GM23338 (cell line): ENCODE measurements around the gene FAM133A. TPM values are rescaled to one million over a fixed set of nuclear protein-coding genes. Genes with fewer than 3 reads are reported as not detected.

Experiments used
- ATAC-seq: fragments of 200-7000 bp; cut with Tn5 transposase; 3 replicates; pipeline ENCODE4 v1.9.1; 2020
- DNase-seq: peaks from one replicate; pipeline ENCODE4 v3.0.0-alpha.2; 2015; ENCODE audit warnings: low spot score
- H2AFZ ChIP-seq: fragments of 200-600 bp; sonication (generic); 2 replicates; pipeline ENCODE4 v1.8.0; 2016; ENCODE audit warnings: antibody characterized with exemption, mild to moderate bottlenecking, moderate library complexity
- H3F3A ChIP-seq: fragments of 200-600 bp; sonication (generic); replicated peaks from 2 replicates; pipeline ENCODE4 v1.8.0; 2017; ENCODE audit warnings: antibody characterized with exemption, mixed run types, low read depth
- H3K27ac ChIP-seq: fragments of 200-600 bp; sonication (generic); 2 replicates; pipeline ENCODE4 v1.6.1; 2016; ENCODE audit warnings: low read depth
- H3K27me3 ChIP-seq: fragments of 200-600 bp; sonication (generic); 2 replicates; pipeline ENCODE4 v1.8.0; 2016; ENCODE audit warnings: mild to moderate bottlenecking, mixed run types, moderate library complexity; ENCODE audit not compliant: insufficient read depth
- H3K36me3 ChIP-seq: fragments of 200-600 bp; sonication (generic); 2 replicates; pipeline ENCODE4 v1.8.0; 2016; ENCODE audit warnings: mild to moderate bottlenecking; ENCODE audit not compliant: insufficient read depth
- H3K4me1 ChIP-seq: fragments of 200-600 bp; sonication (generic); 2 replicates; pipeline ENCODE4 v1.8.0; 2016; ENCODE audit warnings: mild to moderate bottlenecking, moderate library complexity; ENCODE audit not compliant: insufficient read depth
- H3K4me2 ChIP-seq: fragments of 200-600 bp; sonication (generic); 2 replicates; pipeline ENCODE4 v1.7.1; 2017; ENCODE audit warnings: mixed run types
- H3K4me3 ChIP-seq: fragments of 200-600 bp; sonication (generic); 2 replicates; pipeline ENCODE4 v1.6.1; 2016; ENCODE audit warnings: mixed run types
- H3K79me2 ChIP-seq: fragments of 200-600 bp; sonication (generic); replicated peaks from 2 replicates; pipeline ENCODE4 v1.8.0; 2017; ENCODE audit warnings: mild to moderate bottlenecking; ENCODE audit not compliant: insufficient read depth
- H3K9me2 ChIP-seq: fragments of 200-600 bp; sonication (generic); 2 replicates; pipeline ENCODE4 v1.8.0; 2017; ENCODE audit not compliant: insufficient read depth
- H4K20me1 ChIP-seq: fragments of 200-600 bp; sonication (generic); replicated peaks from 2 replicates; pipeline ENCODE4 v1.8.0; 2017; ENCODE audit warnings: mild to moderate bottlenecking; ENCODE audit not compliant: insufficient read depth
- H3K27ac Mint-ChIP-seq: 2 replicates; pipeline ENCODE4 v1.8.0; 2020; ENCODE audit warnings: inconsistent platforms, mild to moderate bottlenecking, moderate library complexity, mixed read lengths
- H3K27me3 Mint-ChIP-seq: 3 replicates; pipeline ENCODE4 v1.8.0; 2022; ENCODE audit warnings: low read depth, mild to moderate bottlenecking, moderate library complexity, mixed read lengths, inconsistent platforms; ENCODE audit not compliant: insufficient read depth, poor library complexity
- H3K36me3 Mint-ChIP-seq: 3 replicates; pipeline ENCODE4 v1.8.0; 2021; ENCODE audit warnings: low read depth, mild to moderate bottlenecking, inconsistent platforms, moderate library complexity, mixed read lengths
- H3K4me1 Mint-ChIP-seq: 3 replicates; pipeline ENCODE4 v1.8.0; 2020; ENCODE audit warnings: mild to moderate bottlenecking, inconsistent platforms, mixed read lengths
- H3K4me3 Mint-ChIP-seq: 3 replicates; pipeline ENCODE4 v1.8.0; 2021; ENCODE audit warnings: moderate library complexity, mild to moderate bottlenecking, inconsistent platforms, mixed read lengths
- H3K9me3 Mint-ChIP-seq: 3 replicates; pipeline ENCODE4 v1.8.0; 2020; ENCODE audit warnings: moderate library complexity, mild to moderate bottlenecking, inconsistent platforms, mixed read lengths
- CREB1 ChIP-seq: fragments of 250-450 bp; sonication (Bioruptor Pico); IDR thresholded peaks from 2 replicates; pipeline ENCODE4 v1.5.0; 2020; ENCODE audit warnings: low read depth, mild to moderate bottlenecking, moderate library complexity
- EZH2 ChIP-seq: fragments of 200-600 bp; sonication (generic); IDR thresholded peaks from one replicate; pipeline ENCODE4 v1.8.0; 2017; ENCODE audit warnings: antibody characterized with exemption, mild to moderate bottlenecking, low read depth; ENCODE audit not compliant: unreplicated experiment
- JUNB ChIP-seq: IDR thresholded peaks from one replicate; pipeline ENCODE4 v1.6.1; 2016; ENCODE audit warnings: antibody characterized with exemption; ENCODE audit not compliant: unreplicated experiment
- POLR2AphosphoS5 ChIP-seq: IDR thresholded peaks from 2 replicates; pipeline ENCODE4 v1.6.1; 2016; ENCODE audit warnings: antibody characterized with exemption, low read depth
- REST ChIP-seq: IDR thresholded peaks from one replicate; pipeline ENCODE4 v1.6.1; 2018; ENCODE audit warnings: antibody characterized with exemption; ENCODE audit not compliant: unreplicated experiment
- STAT1 ChIP-seq: IDR thresholded peaks from one replicate; pipeline ENCODE4 v1.6.1; 2016; ENCODE audit warnings: antibody characterized with exemption; ENCODE audit not compliant: unreplicated experiment
- ZNF114 ChIP-seq: fragments of 250-450 bp; sonication (Bioruptor Pico); IDR thresholded peaks from 2 replicates; pipeline ENCODE4 v1.5.0; 2020; ENCODE audit warnings: mild to moderate bottlenecking, moderate library complexity
- ZNF331 ChIP-seq: fragments of 250-450 bp; sonication (Bioruptor Pico); IDR thresholded peaks from 2 replicates; pipeline ENCODE4 v1.5.0; 2020; ENCODE audit warnings: low read depth, mild to moderate bottlenecking, moderate library complexity
- ZNF462 ChIP-seq: fragments of 250-450 bp; sonication (Bioruptor Pico); IDR thresholded peaks from 2 replicates; pipeline ENCODE4 v1.5.0; 2020; ENCODE audit warnings: mild to moderate bottlenecking, moderate library complexity
- polyA plus RNA-seq: library from polyadenylated mRNA; unstranded; fragments of >200 nt; fragmentation: Nextera tagmentation; extraction: Ambion mirVana; gene quantifications from 2 replicates; pipeline ENCODE4 v1.2.1, GENCODE V29; 2016
- total RNA-seq: library from RNA; depleted of rRNA; stranded (reverse); fragments of >200 nt; shearing (Covaris generic); gene quantifications from 2 replicates; pipeline ENCODE4 v1.2.3, GENCODE V29; 2014
- TF ChIP-seq, protein P1 (sequence below): IDR thresholded peaks from 2 replicates; pipeline ENCODE4 v1.6.1; 2016; ENCODE audit warnings: antibody characterized with exemption

FAM133A gene
- total and polyA plus RNA-seq, 2 experiments from 2014 or later: 1.1 to 1.2 TPM

DNA sequence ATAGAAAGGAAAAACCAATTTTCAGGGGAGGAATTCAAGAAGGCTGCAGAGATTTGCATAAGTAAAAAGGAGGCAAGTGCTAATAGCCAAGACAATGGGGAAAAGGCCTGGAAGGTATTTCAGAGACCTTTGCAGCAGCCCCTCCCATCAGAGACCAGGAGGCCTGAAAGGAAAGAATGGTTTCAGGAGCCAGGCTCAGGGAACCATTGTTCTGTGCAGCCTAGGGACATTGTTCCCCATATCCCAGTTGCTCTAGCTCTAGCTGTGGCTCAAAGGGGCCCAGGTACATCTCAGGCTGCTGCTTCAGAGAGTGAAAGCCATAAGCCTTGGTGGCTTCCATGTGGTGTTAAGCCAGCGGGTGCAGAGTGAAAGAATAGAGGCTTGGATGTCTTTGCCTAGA is 24.6 kb upstream of the FAM133A start:
- Histone ChIP-seq H2AFZ (no peak overlapping the region), H3K4me3 (no peak overlapping the region), H3K4me1 (no peaks in the 10 kb centered on the region), H3K36me3 (no peaks in the 10 kb centered on the region), H3K27me3 (no peaks in the 10 kb centered on the region), H3K27ac (no peak overlapping the region), H3K79me2 (no peaks in the 10 kb centered on the region), H4K20me1 (no peaks in the 10 kb centered on the region), H3F3A (no peaks in the 10 kb centered on the region), H3K9me2 (no peaks in the 10 kb centered on the region), H3K4me2 (no peak overlapping the region)
- peaks cover 25% of the 10 kb centered on the region for H3K9me3 Mint-ChIP-seq
- no peak overlapping the region for H3K27ac Mint-ChIP-seq
- no peak overlapping the region for H3K4me3 Mint-ChIP-seq
- no peaks in the 10 kb centered on the region for H3K4me1 Mint-ChIP-seq
- DNase-seq (no peak), ATAC-seq (no peak; the same call in 2 of the 3 replicates)
- no peak for TF ChIP-seq ZNF114 (CRISPR knock-in tag)
- no peak for TF ChIP-seq EZH2
- no peak for TF ChIP-seq STAT1
- peaks cover 2% of the 10 kb centered on the region for H3K27me3 Mint-ChIP-seq
- H3K36me3 Mint-ChIP-seq: peaks cover 23% of the 10 kb centered on the region

- Histone ChIP-seq H4K20me1 (no peaks in the 10 kb centered on the region), H3K4me1 (no peaks in the 10 kb centered on the region), H3F3A (no peaks in the 10 kb centered on the region), H2AFZ (no peak overlapping the region), H3K27ac (no peak overlapping the region), H3K4me2 (no peak overlapping the region), H3K79me2 (no peaks in the 10 kb centered on the region), H3K36me3 (no peaks in the 10 kb centered on the region), H3K4me3 (no peak overlapping the region), H3K27me3 (no peaks in the 10 kb centered on the region), H3K9me2 (no peaks in the 10 kb centered on the region)
- Mint-ChIP-seq H3K27me3 (no peaks in the 10 kb centered on the region), H3K4me3 (no peak overlapping the region), H3K9me3 (no peaks in the 10 kb centered on the region), H3K4me1 (no peaks in the 10 kb centered on the region), H3K36me3 (no peaks in the 10 kb centered on the region; the same call in 1 of the 3 replicates), H3K27ac (no peak overlapping the region)
- DNase-seq (no peak), ATAC-seq (no peak)
- TF ChIP-seq EZH2 (no peak), JUNB (no peak), CREB1 (no peak), STAT1 (no peak), REST (no peak), ZNF114 (CRISPR knock-in tag) (no peak), POLR2AphosphoS5 (no peak), ZNF462 (no peak), ZNF331 (CRISPR knock-in tag) (no peak)
- TF ChIP-seq, protein P1, sequence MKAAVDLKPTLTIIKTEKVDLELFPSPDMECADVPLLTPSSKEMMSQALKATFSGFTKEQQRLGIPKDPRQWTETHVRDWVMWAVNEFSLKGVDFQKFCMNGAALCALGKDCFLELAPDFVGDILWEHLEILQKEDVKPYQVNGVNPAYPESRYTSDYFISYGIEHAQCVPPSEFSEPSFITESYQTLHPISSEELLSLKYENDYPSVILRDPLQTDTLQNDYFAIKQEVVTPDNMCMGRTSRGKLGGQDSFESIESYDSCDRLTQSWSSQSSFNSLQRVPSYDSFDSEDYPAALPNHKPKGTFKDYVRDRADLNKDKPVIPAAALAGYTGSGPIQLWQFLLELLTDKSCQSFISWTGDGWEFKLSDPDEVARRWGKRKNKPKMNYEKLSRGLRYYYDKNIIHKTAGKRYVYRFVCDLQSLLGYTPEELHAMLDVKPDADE: no peak
Observed at GRCh38 chrX:93660575-93660974, 13.4 kb upstream of the FAM133A start.
